Thyroid gland (tissue), 4 donors: ENCODE results near the gene HES4.

Experiments
- POLR2A ChIP-seq, 2 donors: fragments of 450-650 bp; IDR thresholded peaks; one replicate each; pipeline ENCODE4 v1.6.1; 2017; ENCODE audit warnings: antibody characterized with exemption in 2 of 2, mild to moderate bottlenecking in 2 of 2, moderate library complexity in 1 of 2
- TF ChIP-seq, protein P1 (sequence below), 6 experiments: fragments of 200-600 bp in 3 of 6; fragments of 450-650 bp in 3 of 6; sonication (generic) in 3 of 6; IDR thresholded peaks; one replicate each; pipeline ENCODE4 v1.5.1; 2016 to 2019; ENCODE audit warnings: antibody characterized with exemption in 6 of 6, mild to moderate bottlenecking in 2 of 6, inconsistent platforms in 1 of 6, moderate library complexity in 1 of 6

DNA sequence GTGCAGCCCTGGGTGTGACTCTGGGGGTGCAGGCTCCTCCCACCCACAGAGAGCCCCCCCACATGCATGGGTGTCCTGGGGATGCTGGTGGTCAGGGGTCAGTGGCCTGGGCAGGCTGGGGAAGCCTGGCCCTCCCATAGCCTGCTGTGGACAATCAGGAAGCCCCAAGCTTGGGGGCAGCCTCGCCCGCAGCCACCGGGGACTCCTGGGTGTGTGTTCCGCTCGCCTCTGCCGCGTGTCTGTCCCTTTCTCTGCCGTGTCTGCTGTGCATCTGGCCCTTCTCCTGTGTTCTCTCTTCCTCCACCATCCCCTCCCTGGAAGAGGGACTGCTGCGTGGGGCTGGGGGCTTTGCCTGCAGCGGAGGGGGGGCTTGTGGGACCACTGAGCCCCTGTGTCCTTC lies 42.9 kb upstream of the HES4 start:
- TF ChIP-seq, protein P1, sequence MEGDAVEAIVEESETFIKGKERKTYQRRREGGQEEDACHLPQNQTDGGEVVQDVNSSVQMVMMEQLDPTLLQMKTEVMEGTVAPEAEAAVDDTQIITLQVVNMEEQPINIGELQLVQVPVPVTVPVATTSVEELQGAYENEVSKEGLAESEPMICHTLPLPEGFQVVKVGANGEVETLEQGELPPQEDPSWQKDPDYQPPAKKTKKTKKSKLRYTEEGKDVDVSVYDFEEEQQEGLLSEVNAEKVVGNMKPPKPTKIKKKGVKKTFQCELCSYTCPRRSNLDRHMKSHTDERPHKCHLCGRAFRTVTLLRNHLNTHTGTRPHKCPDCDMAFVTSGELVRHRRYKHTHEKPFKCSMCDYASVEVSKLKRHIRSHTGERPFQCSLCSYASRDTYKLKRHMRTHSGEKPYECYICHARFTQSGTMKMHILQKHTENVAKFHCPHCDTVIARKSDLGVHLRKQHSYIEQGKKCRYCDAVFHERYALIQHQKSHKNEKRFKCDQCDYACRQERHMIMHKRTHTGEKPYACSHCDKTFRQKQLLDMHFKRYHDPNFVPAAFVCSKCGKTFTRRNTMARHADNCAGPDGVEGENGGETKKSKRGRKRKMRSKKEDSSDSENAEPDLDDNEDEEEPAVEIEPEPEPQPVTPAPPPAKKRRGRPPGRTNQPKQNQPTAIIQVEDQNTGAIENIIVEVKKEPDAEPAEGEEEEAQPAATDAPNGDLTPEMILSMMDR (IDR thresholded peaks at IDR 0.05) = no peak
- no peak for TF ChIP-seq POLR2A (IDR thresholded peaks at IDR 0.05)
